Chondrocyte (in vitro differentiated cells): Measurements from ENCODE around the gene TNRC6A. TPM values are rescaled to one million over a fixed set of nuclear protein-coding genes. Genes with fewer than 3 reads are reported as not detected.
A peak's percentile ranks its signal among the peaks of the same experiment; 100 is the strongest.

ENCODE experiments used
- DNase-seq: peaks from one replicate; pipeline ENCODE4 v3.0.0; 2021; ENCODE audit warnings: mixed read lengths, low spot score
- H3K27ac Mint-ChIP-seq: one replicate; pipeline ENCODE4 v1.8.0; 2021; ENCODE audit warnings: mild to moderate bottlenecking, moderate library complexity, mixed read lengths; ENCODE audit not compliant: unreplicated experiment
- H3K27me3 Mint-ChIP-seq: 2 replicates; pipeline ENCODE4 v1.8.0; 2021; ENCODE audit warnings: low read depth, mixed read lengths
- H3K36me3 Mint-ChIP-seq: 2 replicates; pipeline ENCODE4 v1.8.0; 2021; ENCODE audit warnings: low read depth, mixed read lengths
- H3K4me1 Mint-ChIP-seq: 2 replicates; pipeline ENCODE4 v1.8.0; 2021; ENCODE audit warnings: low read depth, mild to moderate bottlenecking, mixed read lengths
- H3K4me3 Mint-ChIP-seq: one replicate; pipeline ENCODE4 v1.8.0; 2021; ENCODE audit warnings: mild to moderate bottlenecking, moderate library complexity, mixed read lengths; ENCODE audit not compliant: unreplicated experiment
- H3K9me3 Mint-ChIP-seq: 2 replicates; pipeline ENCODE4 v1.8.0; 2021; ENCODE audit warnings: low read depth, mixed read lengths
- long read RNA-seq: library from polyadenylated mRNA; stranded (forward); transcript quantifications from one replicate; pipeline ENCODE4 v2.0.0, GENCODE V29; 2021
- total RNA-seq: library from RNA; stranded (reverse); gene quantifications from 3 replicates; pipeline ENCODE4 v1.2.1, GENCODE V29; 2021
- TF ChIP-seq, protein P1 (sequence below): fragments of 200-600 bp; sonication (generic); IDR thresholded peaks from 2 replicates; pipeline ENCODE4 v1.5.0; 2021; ENCODE audit warnings: antibody characterized with exemption, mild to moderate bottlenecking, moderate library complexity

TNRC6A gene
- 42.8 to 57.6 TPM (median 52.1 TPM) in 3 replicates for total RNA-seq
- long read RNA-seq, partial matches to known transcripts = 13 of 22 reads
- long read RNA-seq, other reads (novel, unspliced or antisense) = 8 of 22 reads

DNA sequence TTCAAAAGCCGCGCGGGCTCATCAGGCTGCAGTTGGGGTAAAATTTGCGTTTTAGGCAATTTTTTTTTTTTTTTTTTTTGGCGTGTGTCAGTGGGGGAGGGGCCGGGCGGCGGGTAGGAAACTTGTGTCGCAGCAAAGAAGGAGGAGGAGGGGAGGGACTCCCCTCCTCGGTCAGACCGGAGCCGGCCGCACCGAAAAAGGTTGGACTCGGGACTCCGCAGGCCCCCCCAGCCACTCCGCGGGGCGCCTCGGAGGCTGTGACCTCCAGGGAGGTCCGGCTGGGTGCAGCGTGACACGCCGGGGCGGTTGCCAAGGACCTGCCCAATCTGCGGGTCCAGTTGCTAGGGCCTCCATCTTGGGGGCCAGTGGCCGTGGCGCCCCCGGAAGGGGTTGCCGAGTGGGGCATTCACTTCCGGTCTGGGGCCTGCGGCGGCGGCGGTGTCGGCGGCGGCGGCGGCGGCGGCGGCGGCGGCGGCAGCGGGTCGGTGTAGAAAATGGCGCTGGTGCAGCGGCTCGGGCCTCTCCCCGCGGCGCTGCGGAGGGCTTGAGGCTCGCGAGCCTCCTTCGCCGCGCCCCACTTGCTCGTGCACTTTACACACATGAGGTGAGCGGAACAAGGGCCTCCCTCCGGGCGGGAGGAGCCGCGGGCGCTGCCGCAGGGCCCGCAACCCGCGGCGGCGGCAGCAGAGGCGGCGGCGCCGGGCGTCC, at the start of gene TNRC6A:
TSS of gene TNRC6A (plus strand) at position 409 of the 708 bp plus-strand sequence. CDS start at position 600, 191 bp downstream.
- peak; percentile 96 for DNase-seq
- TF ChIP-seq, protein P1, sequence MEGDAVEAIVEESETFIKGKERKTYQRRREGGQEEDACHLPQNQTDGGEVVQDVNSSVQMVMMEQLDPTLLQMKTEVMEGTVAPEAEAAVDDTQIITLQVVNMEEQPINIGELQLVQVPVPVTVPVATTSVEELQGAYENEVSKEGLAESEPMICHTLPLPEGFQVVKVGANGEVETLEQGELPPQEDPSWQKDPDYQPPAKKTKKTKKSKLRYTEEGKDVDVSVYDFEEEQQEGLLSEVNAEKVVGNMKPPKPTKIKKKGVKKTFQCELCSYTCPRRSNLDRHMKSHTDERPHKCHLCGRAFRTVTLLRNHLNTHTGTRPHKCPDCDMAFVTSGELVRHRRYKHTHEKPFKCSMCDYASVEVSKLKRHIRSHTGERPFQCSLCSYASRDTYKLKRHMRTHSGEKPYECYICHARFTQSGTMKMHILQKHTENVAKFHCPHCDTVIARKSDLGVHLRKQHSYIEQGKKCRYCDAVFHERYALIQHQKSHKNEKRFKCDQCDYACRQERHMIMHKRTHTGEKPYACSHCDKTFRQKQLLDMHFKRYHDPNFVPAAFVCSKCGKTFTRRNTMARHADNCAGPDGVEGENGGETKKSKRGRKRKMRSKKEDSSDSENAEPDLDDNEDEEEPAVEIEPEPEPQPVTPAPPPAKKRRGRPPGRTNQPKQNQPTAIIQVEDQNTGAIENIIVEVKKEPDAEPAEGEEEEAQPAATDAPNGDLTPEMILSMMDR = no peak
- peaks cover 36% of the 10 kb centered on the region for H3K4me1 Mint-ChIP-seq
- peak within 1 kb of the TSS; percentile 93 for H3K4me3 Mint-ChIP-seq
- H3K27ac Mint-ChIP-seq = peak within 1 kb of the TSS; percentile 98
- H3K9me3 Mint-ChIP-seq = no peaks in the 10 kb centered on the region
- H3K27me3 Mint-ChIP-seq = no peaks in the 10 kb centered on the region
- H3K36me3 Mint-ChIP-seq = peaks cover 11% of the 10 kb centered on the region

DNA sequence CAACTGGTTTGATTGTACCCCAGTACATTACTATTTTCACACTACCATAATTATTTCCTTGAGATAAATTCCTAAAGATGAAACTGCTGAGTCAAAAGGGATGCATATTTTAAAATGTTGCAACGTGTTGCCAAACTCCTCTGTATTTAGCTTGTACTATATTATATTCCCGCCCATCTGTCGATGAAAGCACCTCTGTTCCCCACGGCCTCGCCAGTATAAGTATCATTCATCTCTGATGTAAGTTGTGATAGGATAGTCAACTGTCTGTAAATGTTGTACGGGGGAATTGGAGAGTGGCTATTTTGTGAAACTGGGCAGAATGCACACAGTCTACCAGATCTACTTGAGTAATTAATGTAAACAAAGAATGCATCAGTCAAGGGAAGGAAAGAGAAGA, 47.7 kb upstream of the TNRC6A start:
- H3K36me3 Mint-ChIP-seq = no peaks in the 10 kb centered on the region
- H3K27me3 Mint-ChIP-seq = no peaks in the 10 kb centered on the region
- TF ChIP-seq, protein P1 = no peak
- no peak for DNase-seq
- H3K4me1 Mint-ChIP-seq = peaks cover 28% of the 10 kb centered on the region
- no peaks in the 10 kb centered on the region for H3K9me3 Mint-ChIP-seq
- no peak overlapping the region for H3K4me3 Mint-ChIP-seq
- H3K27ac Mint-ChIP-seq = peak overlapping the region; percentile 53

DNA sequence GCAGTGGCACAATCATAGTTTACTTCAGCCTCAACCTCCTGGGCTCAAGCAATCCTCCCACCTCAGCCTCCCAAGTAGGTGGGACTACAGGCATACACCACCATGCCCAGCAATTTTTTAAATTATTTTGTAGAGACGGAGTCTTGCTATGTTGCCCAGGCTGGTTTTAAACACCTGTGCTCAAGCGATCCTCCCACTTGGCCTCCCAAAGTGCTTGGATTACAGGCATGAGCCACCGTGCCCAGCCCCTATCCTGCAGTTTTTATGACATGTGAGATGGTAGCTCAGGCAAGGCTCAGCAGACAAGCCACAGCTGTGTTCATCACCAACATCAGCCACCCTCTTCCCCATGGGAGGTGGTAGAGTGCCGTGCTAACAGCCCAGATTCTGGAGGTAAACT, 46.2 kb upstream of the TNRC6A start:
- Mint-ChIP-seq H3K36me3 (no peaks in the 10 kb centered on the region), H3K27ac (no peak overlapping the region)

DNA sequence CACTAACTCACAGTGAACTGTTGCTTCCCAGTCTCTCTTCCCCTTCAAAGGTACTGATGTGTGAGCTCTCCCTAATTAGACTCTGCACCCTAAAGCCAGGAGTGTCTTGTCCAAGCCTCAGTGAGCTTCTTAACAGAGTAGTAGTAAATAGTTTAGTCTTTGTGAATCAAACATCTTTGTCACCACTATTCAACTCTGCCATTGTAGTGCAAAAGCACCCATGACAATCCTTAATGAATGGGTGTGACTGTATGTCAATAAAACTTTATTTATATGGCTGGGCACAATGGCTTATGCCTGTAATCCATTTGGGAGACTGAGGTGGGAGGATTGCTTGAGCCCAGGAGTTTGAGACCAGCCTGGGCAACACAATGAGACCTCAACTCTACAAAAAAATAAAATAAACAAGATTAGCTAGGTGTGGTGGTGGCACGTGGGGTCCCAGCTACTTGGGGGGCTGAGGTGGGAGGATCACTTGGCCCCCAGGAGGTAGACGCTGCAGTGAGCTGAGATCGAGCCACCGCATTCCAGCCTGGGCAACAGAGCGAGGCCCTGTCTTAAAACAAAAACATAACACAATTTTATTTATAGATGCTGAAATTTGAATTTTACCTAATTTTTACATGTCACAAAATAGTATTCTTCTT, 45.5 kb upstream of the TNRC6A start:
- no peak for DNase-seq
- TF ChIP-seq, protein P1 = no peak
- Mint-ChIP-seq H3K27me3 (no peaks in the 10 kb centered on the region), H3K4me1 (peaks cover 32% of the 10 kb centered on the region), H3K36me3 (no peaks in the 10 kb centered on the region), H3K9me3 (no peaks in the 10 kb centered on the region), H3K27ac (no peak overlapping the region), H3K4me3 (no peak overlapping the region)

More for the DNA sequence above, 46.2 kb upstream of the TNRC6A start:
- Mint-ChIP-seq H3K4me1 (peaks cover 31% of the 10 kb centered on the region), H3K4me3 (no peak overlapping the region), H3K9me3 (no peaks in the 10 kb centered on the region), H3K27me3 (no peaks in the 10 kb centered on the region)
- DNase-seq = no peak
- TF ChIP-seq, protein P1 = no peak

DNA sequence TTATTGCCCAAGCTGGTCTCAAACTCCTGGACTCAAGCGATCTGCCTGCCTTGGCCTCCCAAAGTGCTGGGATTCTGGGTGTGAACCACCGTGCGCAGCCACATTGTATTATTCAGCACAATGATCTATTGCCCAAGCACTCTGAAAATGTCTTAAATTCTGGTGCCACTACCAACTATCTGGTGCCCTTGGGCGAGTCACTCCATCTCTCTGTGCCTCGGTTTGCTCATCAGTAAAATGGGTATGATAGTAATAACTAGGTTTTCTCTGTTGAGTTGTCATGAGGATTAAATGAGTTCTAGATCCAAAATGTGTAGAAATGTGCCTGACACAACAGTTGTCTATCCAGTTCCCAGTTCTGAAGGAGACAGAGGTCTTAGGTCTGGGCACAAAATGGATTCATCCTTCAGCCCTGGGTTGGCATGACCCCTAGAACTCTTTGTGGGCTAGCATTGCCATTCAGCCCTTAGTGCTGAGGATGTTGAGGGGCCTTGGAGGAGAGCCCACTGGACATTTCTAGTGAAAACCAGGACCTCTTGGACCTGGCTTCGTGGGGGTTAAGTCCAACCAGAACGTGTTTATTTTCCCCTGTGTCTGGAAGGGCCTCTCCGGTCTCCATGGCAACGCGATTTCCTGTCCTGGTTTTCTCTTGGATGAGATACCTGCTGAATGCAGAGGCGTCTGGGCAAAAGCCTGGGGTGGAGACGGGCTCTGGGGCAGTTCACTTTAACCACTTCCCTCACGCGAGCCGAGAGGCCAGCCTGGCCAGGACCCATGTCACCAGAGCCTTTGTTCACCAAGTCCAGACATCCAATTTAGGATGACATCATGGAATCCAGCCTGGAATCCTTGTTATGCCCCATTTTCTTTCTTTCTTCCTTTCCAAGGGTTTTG, 43.7 kb upstream of the TNRC6A start:
- no peak for DNase-seq
- Mint-ChIP-seq H3K4me1 (peaks cover 35% of the 10 kb centered on the region), H3K27ac (peak overlapping the region; percentile 98), H3K4me3 (peak overlapping the region; percentile 50), H3K27me3 (no peaks in the 10 kb centered on the region), H3K9me3 (no peaks in the 10 kb centered on the region), H3K36me3 (no peaks in the 10 kb centered on the region)
- TF ChIP-seq, protein P1 = no peak
